NCI-H524 (cell line): ENCODE data around the gene SLC9A7.
"Not testable (repeated sequence)": the region's sequence is repeated elsewhere in the genome, so short reads cannot be mapped to it uniquely, and the experiment has no call there.

ENCODE experiments used
- DNase-seq, 2 experiments: peaks; one replicate each; lab custom pipeline; 2025; lab: John Stamatoyannopoulos, UW

SLC9A7 gene

GRCh38 chrX:46754036-46754435 lies 4.9 kb downstream of the SLC9A7 start:
- DNase-seq = no peak

- DNase-seq = peak; percentile 70 to 88
These were observed 8.0 kb downstream of the SLC9A7 start for GRCh38 chrX:46750889-46751288.

- no peak for DNase-seq
These were observed 14.9 kb downstream of the SLC9A7 start for GRCh38 chrX:46744009-46744408.

GRCh38 chrX:46743046-46743445 lies 15.9 kb downstream of the SLC9A7 start:
- DNase-seq = no peak

- no peak for DNase-seq
These were observed 19.2 kb downstream of the SLC9A7 start for GRCh38 chrX:46739736-46740135.

GRCh38 chrX:46737462-46737861 lies 21.5 kb downstream of the SLC9A7 start:
- DNase-seq = no peak

- no peak for DNase-seq
These were observed 21.9 kb downstream of the SLC9A7 start for GRCh38 chrX:46737041-46737440.

GRCh38 chrX:46735622-46736021 lies 23.3 kb downstream of the SLC9A7 start:
- DNase-seq = no peak

- no peak for DNase-seq
These were observed 25.7 kb downstream of the SLC9A7 start for GRCh38 chrX:46733226-46733625.

- DNase-seq = no peak
These were observed 28.2 kb downstream of the SLC9A7 start for GRCh38 chrX:46730765-46731164.

- no peak for DNase-seq
These were observed 31.5 kb downstream of the SLC9A7 start for GRCh38 chrX:46727441-46727840.

- DNase-seq = not testable (repeated sequence)
These were observed 35.4 kb downstream of the SLC9A7 start for GRCh38 chrX:46723569-46723927.

- no peak for DNase-seq
These were observed 36.0 kb downstream of the SLC9A7 start for GRCh38 chrX:46722742-46723568.

- DNase-seq = no peak
These were observed 42.1 kb downstream of the SLC9A7 start for GRCh38 chrX:46716796-46717195.

GRCh38 chrX:46715997-46716396 lies 42.9 kb downstream of the SLC9A7 start:
- DNase-seq = no peak

- no peak for DNase-seq
These were observed 43.4 kb downstream of the SLC9A7 start for GRCh38 chrX:46715530-46715929.

GRCh38 chrX:46713672-46714490 lies 45.0 kb downstream of the SLC9A7 start:
- no peak for DNase-seq

- DNase-seq = no peak
These were observed 46.2 kb downstream of the SLC9A7 start for GRCh38 chrX:46712764-46713163.

GRCh38 chrX:46710927-46711623 lies 47.8 kb downstream of the SLC9A7 start:
- DNase-seq = peak; percentile 4 to 64

- DNase-seq = no peak
These were observed 48.5 kb downstream of the SLC9A7 start for GRCh38 chrX:46710425-46710824.

GRCh38 chrX:46707274-46707965 lies 51.5 kb downstream of the SLC9A7 start:
- DNase-seq = no peak

GRCh38 chrX:46704767-46705386 lies 54.0 kb downstream of the SLC9A7 start:
- no peak for DNase-seq
